A673 (cell line): Measurements from ENCODE around the gene OR52E2. TPM values are rescaled to one million over a fixed set of nuclear protein-coding genes. Genes with fewer than 3 reads are reported as not detected.

Experiments used
- BruUV-seq: library from RNA; stranded (reverse); fragments of 400-500 nt; replicated peaks from 2 replicates; lab custom pipeline; 2021; lab: Mats Ljungman, UMichigan
- CTCF ChIA-PET: fragments of 300-600 bp; sonication (Branson Sonifier 250); formaldehyde crosslinking; loops from one replicate; lab custom pipeline; 2022; ENCODE audit warnings: antibody characterized with exemption; lab: Charles Lee
- POLR2A ChIA-PET: fragments of 300-600 bp; sonication (Branson Sonifier 250); formaldehyde crosslinking; loops from one replicate; lab custom pipeline; 2022; ENCODE audit warnings: antibody characterized with exemption; ENCODE audit not compliant: low non-redundant PET; lab: Charles Lee
- DNase-seq: peaks from one replicate; pipeline ENCODE4 v3.0.0-alpha.2; 2015; ENCODE audit warnings: low spot score
- H3K27ac ChIP-seq: fragments of 200-600 bp; sonication (generic); 2 replicates; pipeline ENCODE4 v1.5.1; 2016; ENCODE audit warnings: mixed run types, low read depth, mild to moderate bottlenecking, mixed read lengths, antibody characterized with exemption, low read length; ENCODE audit not compliant: poor library complexity, severe bottlenecking
- H3K27me3 ChIP-seq: fragments of 200-600 bp; sonication (generic); replicated peaks from 2 replicates; pipeline ENCODE4 v1.6.1; 2017; ENCODE audit warnings: mixed run types, low read depth, mild to moderate bottlenecking, mixed read lengths, antibody characterized with exemption, low read length; ENCODE audit not compliant: insufficient read depth, poor library complexity
- H3K36me3 ChIP-seq: fragments of 200-600 bp; sonication (generic); 2 replicates; pipeline ENCODE4 v1.6.1; 2016; ENCODE audit warnings: mixed run types, mild to moderate bottlenecking, mixed read lengths, antibody characterized with exemption, low read length; ENCODE audit not compliant: insufficient read depth, poor library complexity, severe bottlenecking
- H3K4me1 ChIP-seq: fragments of 200-600 bp; sonication (generic); 2 replicates; pipeline ENCODE4 v1.6.1; 2017; ENCODE audit warnings: mixed run types, mild to moderate bottlenecking, mixed read lengths, antibody characterized with exemption, low read length; ENCODE audit not compliant: insufficient read depth, poor library complexity, severe bottlenecking
- H3K4me3 ChIP-seq: fragments of 200-600 bp; sonication (generic); 2 replicates; pipeline ENCODE4 v1.5.1; 2016; ENCODE audit warnings: low read depth, mixed run types, mild to moderate bottlenecking, mixed read lengths, low read length; ENCODE audit not compliant: poor library complexity, severe bottlenecking
- H3K9me3 ChIP-seq: fragments of 200-600 bp; sonication (generic); 2 replicates; pipeline ENCODE4 v1.6.1; 2016; ENCODE audit warnings: mixed run types, low read depth, mild to moderate bottlenecking, mixed read lengths, antibody characterized with exemption, low read length; ENCODE audit not compliant: poor library complexity, severe bottlenecking
- CTCF ChIP-seq: fragments of 300-800, 200-600 bp; sonication (generic); conservative IDR thresholded peaks from 2 replicates; pipeline ENCODE4 v1.5.1; 2017; ENCODE audit warnings: low read depth, mild to moderate bottlenecking, antibody characterized with exemption, low read length, moderate library complexity, mixed read lengths
- EZH2 ChIP-seq: fragments of 200-600 bp; sonication (generic); IDR thresholded peaks from 2 replicates; pipeline ENCODE4 v1.6.1; 2017; ENCODE audit warnings: borderline replicate concordance, low read depth, mild to moderate bottlenecking, mixed read lengths, antibody characterized with exemption, low read length; ENCODE audit not compliant: poor library complexity, severe bottlenecking
- intact Hi-C: fragments of 100-400 bp; cut with micrococcal nuclease; formaldehyde crosslinking; loops from one replicate; pipeline ENCODE4 v1.10.0; 2022; ENCODE audit not compliant: unreplicated experiment
- total RNA-seq: library from RNA; stranded (reverse); gene quantifications from 2 replicates; pipeline ENCODE4 v1.2.3, GENCODE V29; 2021

The OR52E2 gene
- total RNA-seq, 1 experiment from 2014 or later = not detected

- no peaks in the 10 kb centered on the region for H3K4me1 ChIP-seq
- CTCF ChIA-PET = no interaction called here
Measured at GRCh38 chr11:5037926-5038325, 21.5 kb downstream of the OR52E2 start.

DNA sequence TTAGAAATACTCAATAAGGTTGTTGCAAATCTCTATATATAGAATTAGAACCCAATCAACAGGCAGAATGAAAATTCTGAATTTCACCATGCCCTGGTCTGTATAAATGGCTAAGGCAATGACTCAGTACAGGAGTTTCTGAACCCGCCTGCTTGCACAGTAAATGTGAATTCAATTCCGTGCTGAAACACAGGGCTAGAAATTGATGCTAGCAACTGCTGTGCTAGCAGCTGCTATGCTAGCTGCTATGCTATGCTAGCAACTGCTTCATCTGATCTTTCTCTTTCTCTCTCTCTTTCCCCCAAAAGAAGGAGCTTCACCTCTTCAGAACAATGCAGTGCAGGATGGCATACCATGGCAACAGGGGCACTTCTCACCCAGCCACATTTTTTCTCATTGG, 22.8 kb downstream of the OR52E2 start:
- BruUV-seq = no TSS peak
- TF ChIP-seq CTCF = no peak
- Histone ChIP-seq H3K9me3 (no peaks in the 10 kb centered on the region), H3K36me3 (no peaks in the 10 kb centered on the region), H3K27me3 (no peaks in the 10 kb centered on the region), H3K4me3 (no peak overlapping the region), H3K4me1 (no peaks in the 10 kb centered on the region), H3K27ac (no peak overlapping the region)
- intact Hi-C loops = no loop called here
- CTCF ChIA-PET = no interaction called here
- no peak for DNase-seq
- POLR2A ChIA-PET = no interaction called here

More at GRCh38 chr11:5037926-5038325, 21.5 kb downstream of the OR52E2 start:
- POLR2A ChIA-PET = no interaction called here
- Histone ChIP-seq H3K27me3 (no peaks in the 10 kb centered on the region), H3K27ac (no peak overlapping the region), H3K4me3 (no peak overlapping the region), H3K9me3 (no peaks in the 10 kb centered on the region), H3K36me3 (no peaks in the 10 kb centered on the region)
- intact Hi-C loops = no loop called here
- DNase-seq = no peak
- BruUV-seq = no TSS peak
- TF ChIP-seq CTCF (no peak), EZH2 (no peak)

DNA sequence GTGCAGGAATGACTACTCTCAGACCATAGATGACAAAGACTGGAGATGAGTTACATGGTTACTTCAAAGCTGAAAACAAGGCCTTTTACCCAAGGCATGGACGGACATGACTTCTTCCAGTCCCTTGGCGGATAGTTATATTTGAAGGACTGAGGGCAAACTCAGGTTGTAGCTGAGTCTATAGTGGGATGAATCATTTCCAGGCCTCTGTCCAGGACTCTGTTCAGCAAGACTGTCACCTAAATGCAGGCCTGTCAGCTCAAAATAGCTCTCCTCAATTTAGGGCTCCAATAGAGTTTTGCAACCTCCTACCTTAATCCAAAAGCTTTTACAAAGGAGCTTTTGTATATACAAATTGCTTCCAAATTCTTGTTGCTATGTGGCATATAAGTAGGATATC, 37.4 kb downstream of the OR52E2 start:
- Histone ChIP-seq H3K36me3 (no peaks in the 10 kb centered on the region), H3K27ac (no peak overlapping the region), H3K4me1 (no peaks in the 10 kb centered on the region), H3K9me3 (no peaks in the 10 kb centered on the region), H3K4me3 (no peak overlapping the region), H3K27me3 (no peaks in the 10 kb centered on the region)
- intact Hi-C loops = no loop called here
- no TSS peak for BruUV-seq
- POLR2A ChIA-PET = no interaction called here
- CTCF ChIA-PET = no interaction called here
- DNase-seq = no peak
- no peak for TF ChIP-seq EZH2
- no peak for TF ChIP-seq CTCF
